H1 (cell line): ENCODE measurements around the gene IL1RAPL1. TPM values are rescaled to one million over a fixed set of nuclear protein-coding genes. Genes with fewer than 3 reads are reported as not detected.

Experiments used
- CHD1 ChIP-seq: IDR thresholded peaks from 2 replicates; pipeline ENCODE4 v1.6.1; 2012; ENCODE audit warnings: low read depth, low read length, improper control_type of control experiment
- KDM1A ChIP-seq: fragments of 200-600, 300-600 bp; sonication (generic); IDR thresholded peaks from 2 replicates; pipeline ENCODE4 v1.7.1; 2016; ENCODE audit warnings: mild to moderate bottlenecking, low read length, borderline replicate concordance
- polyA plus RNA-seq, 7 experiments: library from polyadenylated mRNA; depleted of rRNA in 3 of 7; stranded (reverse) in 5 of 7; unstranded in 2 of 7; fragments of >200 nt in 5 of 7; fragments of 200-250 nt in 2 of 7; gene quantifications; 1 replicate in 5 of 7; 2 replicates in 1 of 7; 4 replicates in 1 of 7; pipeline versions ENCODE4 v1.2.1 to v1.2.3, GENCODE V29; 2011 to 2013; ENCODE audit warnings: missing spikeins in 2 of 7, mixed read lengths in 2 of 7
- total RNA-seq: library from RNA; stranded (reverse); fragmentation: NEBNext Ultra II Directional; extraction: Animal tissue kit (Norgen Biotek cat#: 25700); gene quantifications from 2 replicates; pipeline ENCODE4 v1.2.1, GENCODE V29; 2021

Gene IL1RAPL1
- total and polyA plus RNA-seq, 2 of the 8 experiments (the other 6 are each of a cell fraction or from before 2014, with no cell fraction given), result 0.11 to 0.35 TPM

- TF ChIP-seq CHD1, result no peak
- no peak for TF ChIP-seq KDM1A
Measured at GRCh38 chrX:29851857-29852605, 1264.8 kb downstream of the IL1RAPL1 start (continued).
